B cell (primary cell): ENCODE results near the gene FMNL2. TPM values are rescaled to one million over a fixed set of nuclear protein-coding genes. Genes with fewer than 3 reads are reported as not detected.

Experiments
- ATAC-seq: fragments of 200-7000 bp; cut with Tn5 transposase; one replicate; pipeline ENCODE4 v1.10.0; 2021; ENCODE audit warnings: low read depth, mild to moderate bottlenecking, moderate number of reproducible peaks, moderate library complexity
- CTCF ChIA-PET: fragments of 350-600 bp; sonication (Branson Sonifier 250); formaldehyde crosslinking; loops from one replicate; lab custom pipeline; 2021; ENCODE audit warnings: antibody characterized with exemption, inconsistent platforms; lab: Charles Lee
- POLR2A ChIA-PET: fragments of 350-600 bp; sonication (Branson Sonifier 250); formaldehyde crosslinking; loops from one replicate; lab custom pipeline; 2021; ENCODE audit warnings: antibody characterized with exemption; lab: Charles Lee
- DNase-seq: peaks from one replicate; pipeline ENCODE4 v3.0.0; 2013
- H2AFZ ChIP-seq: 2 replicates; pipeline ENCODE4 v1.6.1; 2012; ENCODE audit warnings: mild to moderate bottlenecking, low read depth, low read length; ENCODE audit not compliant: insufficient read depth, poor library complexity, severe bottlenecking
- H3K27ac ChIP-seq, 2 donors: 1 replicate in 1 of 2; 2 replicates in 1 of 2; pipeline ENCODE4 v1.5.1; 2012 to 2013; ENCODE audit warnings: low read length in 2 of 2, mild to moderate bottlenecking in 2 of 2, moderate library complexity in 1 of 2
- H3K27me3 ChIP-seq, 4 experiments: fragments of 200-600 bp in 1 of 4; sonication (generic) in 1 of 4; replicated peaks in 1 of 4; 1 replicate in 2 of 4; 2 replicates in 2 of 4; pipeline versions ENCODE4 v1.6.1 to v1.7.0; 2013 to 2016; ENCODE audit warnings: low read length in 3 of 4, mild to moderate bottlenecking in 2 of 4, mixed read lengths in 1 of 4, moderate library complexity in 1 of 4; ENCODE audit not compliant: insufficient read depth in 4 of 4, control insufficient read depth in 3 of 4; ENCODE audit errors: control extremely low read depth in 1 of 4
- H3K36me3 ChIP-seq, 2 experiments: replicated peaks in 1 of 2; 1 replicate in 1 of 2; 2 replicates in 1 of 2; pipeline versions ENCODE4 v1.6.1 to v1.7.1; 2013; ENCODE audit warnings: low read length in 1 of 2; ENCODE audit not compliant: insufficient read depth in 2 of 2, control insufficient read depth in 1 of 2; ENCODE audit errors: control extremely low read depth in 1 of 2, extremely low read depth in 1 of 2
- H3K4me1 ChIP-seq, 2 donors: fragments of 200-600 bp in 1 of 2; sonication (generic) in 1 of 2; 1 replicate in 1 of 2; 2 replicates in 1 of 2; pipeline versions ENCODE4 v1.5.1 to v1.6.1; 2013 to 2017; ENCODE audit warnings: low read length in 2 of 2; ENCODE audit not compliant: control insufficient read depth in 2 of 2, insufficient read depth in 2 of 2
- H3K4me2 ChIP-seq: replicated peaks from 2 replicates; pipeline ENCODE3; 2012; ENCODE audit warnings: mild to moderate bottlenecking, low read depth, low read length; ENCODE audit not compliant: poor library complexity, severe bottlenecking
- H3K4me3 ChIP-seq, 5 experiments: fragments of 200-600 bp in 1 of 5; sonication (generic) in 1 of 5; 1 replicate in 3 of 5; 2 replicates in 2 of 5; pipeline versions ENCODE4 v1.5.1 to v1.7.0; 2011 to 2016; ENCODE audit warnings: low read length in 4 of 5, mild to moderate bottlenecking in 4 of 5, low read depth in 2 of 5, control low read depth in 1 of 5, moderate library complexity in 1 of 5; ENCODE audit not compliant: insufficient read depth in 1 of 5; ENCODE audit errors: control extremely low read depth in 1 of 5, extremely low read depth in 1 of 5
- H3K79me2 ChIP-seq: fragments of 200-600 bp; sonication (generic); one replicate; pipeline ENCODE4 v1.6.0; 2016; ENCODE audit warnings: low read length; ENCODE audit not compliant: control insufficient read depth, insufficient read depth
- H3K9ac ChIP-seq: fragments of 200-600 bp; sonication (generic); 2 replicates; pipeline ENCODE4 v1.6.1; 2017; ENCODE audit warnings: mild to moderate bottlenecking, low read length, moderate library complexity
- H3K9me3 ChIP-seq, 3 donors: one replicate each; pipeline versions ENCODE4 v1.6.1 to v1.7.1; 2013; ENCODE audit warnings: low read length in 2 of 3; ENCODE audit not compliant: control insufficient read depth in 2 of 3, insufficient read depth in 1 of 3; ENCODE audit errors: control extremely low read depth in 1 of 3
- H4K20me1 ChIP-seq: 2 replicates; pipeline ENCODE4 v1.6.0; 2012; ENCODE audit warnings: mild to moderate bottlenecking, low read length; ENCODE audit not compliant: insufficient read depth, control insufficient read depth, poor library complexity, severe bottlenecking
- H3K27ac Mint-ChIP-seq: one replicate; pipeline ENCODE4 v1.8.0; 2021; ENCODE audit warnings: mixed read lengths
- H3K27me3 Mint-ChIP-seq: one replicate; pipeline ENCODE4 v1.8.0; 2021; ENCODE audit warnings: mixed read lengths
- H3K4me1 Mint-ChIP-seq: one replicate; pipeline ENCODE4 v1.8.0; 2021; ENCODE audit warnings: mixed read lengths
- H3K4me3 Mint-ChIP-seq: one replicate; pipeline ENCODE4 v1.8.0; 2021; ENCODE audit warnings: mixed read lengths
- H3K9me3 Mint-ChIP-seq: one replicate; pipeline ENCODE4 v1.8.0; 2022; ENCODE audit warnings: mixed read lengths; ENCODE audit not compliant: insufficient read depth
- CTCF ChIP-seq: fragments of 200-600 bp; IDR thresholded peaks from one replicate; pipeline ENCODE4 v1.8.0; 2022; ENCODE audit warnings: antibody characterized with exemption, mild to moderate bottlenecking
- EZH2 ChIP-seq: IDR thresholded peaks from 2 replicates; pipeline ENCODE4 v1.6.1; 2012; ENCODE audit warnings: borderline replicate concordance, low read depth, mild to moderate bottlenecking, moderate library complexity, low read length; ENCODE audit not compliant: insufficient read depth, poor library complexity, severe bottlenecking
- WGBS: methylation state at CpG from one replicate; pipeline ENCODE4 v1.1.5; 2013; ENCODE audit warnings: missing lambda C conversion rate; ENCODE audit not compliant: insufficient coverage; 5-methylcytosine and 5-hydroxymethylcytosine counted together
- intact Hi-C: fragments of 100-400 bp; cut with micrococcal nuclease; formaldehyde crosslinking; loops from one replicate; pipeline ENCODE4 v1.10.0; 2022
- polyA plus RNA-seq: library from polyadenylated mRNA; depleted of rRNA; stranded (reverse); fragments of >200 nt; gene quantifications from 2 replicates; pipeline ENCODE4 v1.2.3, GENCODE V29; 2012
- total RNA-seq, 2 donors: library from RNA; stranded (reverse); fragments of 120-200 nt in 1 of 2; gene quantifications; 1 replicate in 1 of 2; 2 replicates in 1 of 2; pipeline versions ENCODE4 v1.2.3 to v1.2.4, GENCODE V29; 2013 to 2022

The FMNL2 gene
- total and polyA plus RNA-seq, 2 donors (not counting 1 experiment from before 2014, with no cell fraction given): 0.73 to 8.8 TPM

GRCh38 chr2:152391318-152391717, 56.3 kb downstream of the FMNL2 start:
- H3K4me3 Mint-ChIP-seq: no peak overlapping the region
- no peak for DNase-seq
- no peak overlapping the region for H3K27ac ChIP-seq
- no peaks in the 10 kb centered on the region for H3K79me2 ChIP-seq
- H3K4me1 Mint-ChIP-seq: no peaks in the 10 kb centered on the region
- no peak for ATAC-seq
- no peaks in the 10 kb centered on the region for H3K27me3 ChIP-seq
- no peaks in the 10 kb centered on the region for H3K27me3 Mint-ChIP-seq
- H3K4me3 ChIP-seq: no peak overlapping the region
- CTCF ChIA-PET: no interaction called here
- H3K36me3 ChIP-seq: no peaks in the 10 kb centered on the region
- no peak overlapping the region for H3K27ac Mint-ChIP-seq
- TF ChIP-seq EZH2: no peak
- H2AFZ ChIP-seq: no peak overlapping the region
- intact Hi-C loops: no loop called here
- no peaks in the 10 kb centered on the region for H3K9me3 Mint-ChIP-seq
- H3K9ac ChIP-seq: no peak overlapping the region
- no peak overlapping the region for H3K4me2 ChIP-seq
- POLR2A ChIA-PET: no interaction called here
- WGBS: no CpG with 5 or more reads among the region's 2 CpGs
- no peaks in the 10 kb centered on the region for H3K9me3 ChIP-seq
- H3K4me1 ChIP-seq: no peaks in the 10 kb centered on the region
- no peaks in the 10 kb centered on the region for H4K20me1 ChIP-seq

- no peaks in the 10 kb centered on the region for H3K27me3 Mint-ChIP-seq
- Histone ChIP-seq H3K4me2 (no peak overlapping the region), H3K9ac (no peak overlapping the region), H2AFZ (no peak overlapping the region), H3K4me3 (no peak overlapping the region), H3K36me3 (no peaks in the 10 kb centered on the region), H3K79me2 (no peaks in the 10 kb centered on the region), H3K27me3 (no peaks in the 10 kb centered on the region), H3K4me1 (no peaks in the 10 kb centered on the region), H3K9me3 (no peaks in the 10 kb centered on the region), H4K20me1 (no peaks in the 10 kb centered on the region), H3K27ac (no peak overlapping the region)
- no peaks in the 10 kb centered on the region for H3K9me3 Mint-ChIP-seq
- ATAC-seq (no peak), DNase-seq (no peak)
- 100% methylated on average over 1 of the region's 1 CpG for WGBS
- intact Hi-C loops: no loop called here
- CTCF ChIA-PET: no interaction called here
- no peaks in the 10 kb centered on the region for H3K4me1 Mint-ChIP-seq
- POLR2A ChIA-PET: no interaction called here
- H3K27ac Mint-ChIP-seq: no peak overlapping the region
- H3K4me3 Mint-ChIP-seq: no peak overlapping the region
- TF ChIP-seq EZH2: no peak
- no peak for TF ChIP-seq CTCF
These were observed 58.4 kb downstream of the FMNL2 start for GRCh38 chr2:152393377-152393776.
